GM19372 (cell line): ENCODE results near the gene LDLRAD4.

ENCODE experiments used
- ATAC-seq: cut with Tn5 transposase; IDR thresholded peaks from one replicate; pipeline ENCODE4 v1.9.1; 2021; ENCODE audit warnings: mild to moderate bottlenecking, low read depth, moderate library complexity; ENCODE audit not compliant: unreplicated experiment

The LDLRAD4 gene

DNA sequence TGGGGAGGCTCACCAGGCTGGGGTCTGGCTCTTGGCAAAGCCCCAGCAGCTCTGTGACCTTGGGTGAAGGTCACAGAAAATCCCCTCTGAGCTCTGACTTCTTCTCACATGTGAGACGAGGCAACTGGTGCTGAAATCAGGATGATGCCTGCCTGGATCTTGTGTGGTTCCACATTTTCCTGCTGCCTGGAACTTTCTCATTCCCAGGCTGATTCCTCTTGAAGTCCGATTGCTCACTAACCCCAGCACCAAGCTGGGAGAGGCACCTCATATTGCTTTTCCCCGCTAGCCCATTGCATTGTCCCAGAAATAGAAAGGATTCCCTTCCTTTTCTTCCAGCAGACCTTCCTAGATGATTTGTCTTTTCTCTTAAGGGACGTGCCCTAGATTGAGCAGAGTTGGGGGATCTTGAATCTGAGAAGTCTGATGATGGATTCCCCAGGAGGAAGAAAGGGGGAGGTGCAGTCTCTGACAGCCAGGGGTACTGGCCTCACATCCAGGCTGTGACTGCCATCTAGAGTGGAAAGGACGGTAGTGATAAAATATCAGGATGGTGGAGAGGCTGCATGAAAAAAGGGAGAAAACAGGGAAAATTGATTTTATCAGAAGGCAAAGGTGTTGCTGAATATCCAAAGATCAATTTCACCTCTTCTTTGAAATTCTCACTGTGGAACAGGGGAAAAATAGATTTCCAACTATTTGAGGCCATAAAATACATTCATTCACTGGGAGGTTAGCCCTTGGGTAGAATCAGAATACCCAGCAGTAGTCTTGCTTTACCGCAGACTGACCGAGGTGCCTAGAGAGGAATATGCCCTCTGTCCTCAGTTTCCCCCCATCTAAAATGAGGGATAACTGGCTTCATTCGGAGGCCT is 411.5 kb downstream of the LDLRAD4 start:
- ATAC-seq: no peak

DNA sequence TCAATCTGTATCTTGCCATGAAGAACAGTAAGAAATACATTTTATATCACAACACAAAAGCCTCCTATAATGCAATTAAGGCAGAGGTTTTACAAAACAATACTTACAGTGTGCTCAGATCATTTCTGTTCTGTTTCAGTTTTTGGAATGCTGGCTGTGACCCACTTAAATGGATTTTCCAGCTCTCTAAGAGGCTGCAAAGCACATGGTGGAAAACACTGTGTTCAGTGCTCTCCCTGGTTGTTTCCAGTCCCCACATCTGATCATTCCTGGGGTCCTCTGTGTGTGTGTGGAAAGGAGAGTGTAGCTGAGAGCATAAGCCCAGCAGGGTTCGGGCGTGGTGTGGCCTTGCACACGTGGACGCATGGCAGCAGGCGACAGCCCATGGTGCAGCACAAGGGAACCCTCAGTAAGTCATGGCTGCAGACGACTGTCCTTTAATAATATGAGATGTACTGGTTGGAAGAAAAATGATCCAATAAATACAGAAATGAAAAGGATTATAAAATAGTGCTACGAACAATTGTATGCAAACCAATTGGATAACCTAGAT is 412.2 kb downstream of the LDLRAD4 start:
- no peak for ATAC-seq

- ATAC-seq: no peak
Observed at GRCh38 chr18:13633700-13634099, 415.1 kb downstream of the LDLRAD4 start.

DNA sequence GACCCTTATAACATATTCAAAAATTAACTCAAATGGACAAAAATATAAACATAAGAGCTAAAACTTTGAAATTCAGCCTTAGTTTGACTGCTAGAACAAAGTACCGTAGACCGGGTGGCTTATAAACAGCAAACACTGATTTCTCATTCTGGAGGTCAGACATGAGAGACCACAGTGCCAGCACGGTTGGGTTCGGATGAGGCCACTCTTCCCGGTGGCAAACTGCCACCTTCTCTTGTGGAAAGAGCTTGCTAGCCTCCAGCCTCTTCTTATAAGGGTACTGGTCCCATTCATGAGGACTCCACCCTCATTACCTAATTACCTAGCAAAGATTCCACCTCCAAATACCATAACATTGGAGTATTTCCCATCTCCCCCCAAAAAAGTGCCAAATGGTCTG is 416.5 kb downstream of the LDLRAD4 start:
- ATAC-seq: no peak

GRCh38 chr18:13638719-13639595 is 420.4 kb downstream of the LDLRAD4 start:
- ATAC-seq: no peak

GRCh38 chr18:13640266-13640860 is 421.8 kb downstream of the LDLRAD4 start:
- ATAC-seq: no peak

GRCh38 chr18:13641551-13642439 is 423.2 kb downstream of the LDLRAD4 start:
- no peak for ATAC-seq

GRCh38 chr18:13642440-13642827 is 423.9 kb downstream of the LDLRAD4 start:
- ATAC-seq: no peak

- no peak for ATAC-seq
Observed at GRCh38 chr18:13643261-13643751, 424.7 kb downstream of the LDLRAD4 start.

- ATAC-seq: no peak
Observed at GRCh38 chr18:13645093-13645492, 426.5 kb downstream of the LDLRAD4 start.

GRCh38 chr18:13646633-13647032 is 428.1 kb downstream of the LDLRAD4 start:
- ATAC-seq: no peak

DNA sequence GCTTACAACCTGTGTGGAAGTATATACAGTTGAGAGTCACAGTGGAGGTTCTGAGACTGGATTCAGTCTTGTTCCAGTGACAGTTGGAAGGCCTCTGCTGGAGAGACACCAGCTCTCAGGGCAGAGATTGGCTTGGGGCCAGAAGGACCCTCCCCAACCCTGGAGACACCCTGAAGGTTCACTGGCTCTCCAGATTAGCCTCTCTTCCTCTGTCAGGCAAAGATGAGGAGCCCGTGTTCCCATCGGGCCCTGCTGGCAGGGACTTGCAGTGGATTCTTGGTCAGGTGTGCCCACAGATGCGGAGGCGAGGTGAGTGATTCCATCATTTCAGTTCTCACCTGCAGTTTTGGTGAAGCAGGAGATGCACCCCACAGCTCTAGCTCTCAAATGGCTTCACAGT is 429.2 kb downstream of the LDLRAD4 start:
- no peak for ATAC-seq

DNA sequence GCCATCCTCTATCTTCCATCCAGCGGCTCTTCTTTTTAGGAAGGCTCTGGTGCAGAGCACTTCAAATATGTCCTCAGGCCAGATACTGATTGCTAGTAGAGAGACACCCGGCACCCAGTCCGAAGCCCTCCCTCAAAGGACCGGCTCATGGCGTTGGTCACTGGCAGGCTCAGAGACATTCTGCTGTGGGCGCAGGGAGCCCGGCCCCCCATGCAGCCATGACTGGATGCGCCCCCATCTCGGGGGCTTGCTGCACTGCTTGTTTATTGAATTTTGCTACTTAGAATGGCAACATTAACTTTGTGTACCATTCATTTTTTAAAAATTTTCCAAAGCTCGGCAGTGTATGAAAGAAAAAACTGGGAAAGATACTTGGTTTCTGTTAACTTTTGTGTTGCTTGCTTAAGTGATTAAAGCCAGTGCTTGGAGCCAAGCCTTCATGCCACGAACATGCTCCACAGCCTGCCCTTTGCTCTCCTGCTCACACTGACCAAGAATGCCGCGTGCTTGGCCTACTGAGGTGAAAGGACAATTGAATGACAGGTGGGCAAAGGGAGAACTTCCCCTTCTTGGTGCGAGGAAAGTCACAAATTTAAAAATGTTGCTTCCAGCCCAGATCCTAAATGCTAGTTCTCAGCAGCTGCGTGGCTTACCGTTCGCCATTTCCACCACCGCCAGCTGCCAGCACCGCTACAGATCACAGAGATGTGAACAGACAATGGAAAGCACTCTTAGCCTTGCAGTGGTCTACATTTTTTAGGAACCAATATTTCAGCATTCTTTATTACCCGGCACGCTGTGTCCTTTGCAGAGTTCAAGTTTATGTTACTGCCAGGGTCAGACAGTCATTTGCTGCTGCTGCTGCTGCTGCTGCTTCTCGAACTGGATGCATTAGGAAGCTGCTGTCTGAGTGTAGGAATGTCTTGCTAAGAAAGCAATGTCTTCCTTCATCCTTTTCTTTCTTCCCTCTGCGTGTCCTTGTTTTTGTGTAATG is 431.1 kb downstream of the LDLRAD4 start:
- ATAC-seq: no peak

DNA sequence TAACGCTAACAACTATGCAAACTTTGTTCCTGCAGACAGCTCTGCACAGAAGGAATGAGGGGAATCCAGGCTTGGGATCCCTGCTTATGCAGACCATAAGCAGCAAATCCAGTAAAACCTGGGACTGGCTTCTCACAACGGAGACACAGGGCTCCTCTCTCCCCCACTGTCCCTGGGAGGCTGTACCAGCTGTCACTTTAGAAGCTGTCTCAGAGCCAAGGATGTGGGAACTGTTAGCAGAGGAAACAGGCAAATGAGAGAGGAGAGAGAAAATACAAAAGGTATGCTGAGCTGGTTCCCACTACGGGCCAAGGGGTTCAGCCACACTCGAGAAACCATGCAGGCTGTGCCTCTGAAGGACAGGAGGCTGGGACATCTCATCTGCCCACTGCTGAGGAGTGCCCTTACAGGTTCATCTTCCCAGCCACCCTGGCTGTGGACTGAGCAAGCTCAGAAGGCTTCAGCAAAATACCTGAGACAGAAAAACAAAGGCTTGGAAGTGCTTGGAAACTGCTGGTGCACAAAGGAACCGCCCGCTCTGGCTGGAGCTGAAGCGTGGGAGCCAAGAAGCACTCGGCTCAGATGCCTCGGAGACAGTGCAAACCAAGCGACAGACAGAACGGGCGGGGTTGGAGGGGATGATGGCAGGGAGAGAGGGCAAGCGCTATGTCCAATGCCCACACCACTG is 435.3 kb downstream of the LDLRAD4 start:
- no peak for ATAC-seq

DNA sequence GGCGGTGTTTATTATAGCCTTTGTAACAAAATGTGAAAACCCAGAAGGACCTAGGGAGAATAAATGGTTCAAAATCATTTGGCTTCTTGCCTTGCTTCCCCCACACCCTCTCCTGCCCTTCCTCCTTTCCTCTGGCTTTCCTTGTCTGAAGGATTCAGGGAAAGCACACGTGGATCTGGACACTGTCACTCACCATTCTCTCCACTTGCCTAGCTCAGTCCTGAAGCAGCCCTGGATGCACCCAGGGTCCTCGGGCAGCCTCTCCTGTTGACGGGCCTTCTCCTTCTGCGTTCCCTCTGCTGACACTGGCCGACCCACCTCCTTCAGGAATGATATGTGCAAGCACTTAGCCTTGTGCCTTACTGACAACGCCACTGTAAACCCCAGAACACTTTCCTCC is 439.4 kb downstream of the LDLRAD4 start:
- no peak for ATAC-seq

DNA sequence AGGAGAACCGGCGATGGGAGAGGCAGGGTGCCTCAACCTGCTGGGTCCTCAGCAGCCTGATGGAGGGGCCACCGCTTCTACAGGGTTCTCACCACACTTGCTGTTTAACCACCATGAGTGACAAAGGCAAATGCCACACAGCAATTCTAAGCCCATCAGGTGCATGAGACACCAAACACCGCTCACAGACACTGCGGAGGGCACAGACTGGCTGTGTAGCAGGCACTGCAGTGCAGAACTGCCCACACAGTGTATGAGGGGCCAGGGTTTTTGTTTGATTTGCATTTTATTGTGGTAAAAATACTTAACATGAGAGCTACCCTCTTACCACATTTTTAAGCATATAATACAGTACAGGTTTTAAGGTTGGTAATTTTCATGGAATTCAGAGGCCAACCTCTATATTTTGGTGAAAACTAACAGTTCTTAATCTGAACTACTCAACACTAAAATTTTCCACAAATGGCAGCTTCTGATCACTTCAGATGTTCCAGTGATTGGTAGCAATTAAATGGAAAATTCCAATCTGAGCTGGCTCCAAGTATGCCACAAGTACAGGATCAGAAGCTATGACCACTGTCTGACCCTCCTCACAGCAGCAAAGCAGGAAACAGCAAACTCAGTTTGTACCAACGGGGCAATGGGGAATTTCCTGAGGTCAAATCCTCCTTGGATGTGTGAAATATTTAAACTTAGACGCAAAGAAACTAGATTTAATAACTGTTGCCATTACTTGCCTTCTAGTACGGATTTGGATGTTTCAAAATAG is 440.1 kb downstream of the LDLRAD4 start:
- no peak for ATAC-seq

GRCh38 chr18:13660510-13660909 is 441.9 kb downstream of the LDLRAD4 start:
- no peak for ATAC-seq
